HepG2 (cell line): ENCODE measurements around the gene DTX4.

Source experiments
- BRF2 ChIP-seq: sonication (generic); formaldehyde crosslinking; IDR thresholded peaks from 2 replicates; pipeline ENCODE4 v1.8.1; 2022; ENCODE audit warnings: mild to moderate bottlenecking, missing genetic modification reagents
- MAFK ChIP-seq, 2 experiments: IDR thresholded peaks in 1 of 2; conservative IDR thresholded peaks in 1 of 2; 2 replicates each; pipeline ENCODE4 v1.6.1; 2011; ENCODE audit warnings: improper control_type of control experiment in 2 of 2, low read length in 2 of 2
- NR2F1 ChIP-seq, 2 experiments: fragments of 450-650 bp in 1 of 2; formaldehyde crosslinking in 1 of 2; IDR thresholded peaks; 2 replicates each; pipeline versions ENCODE4 v1.5.0 to v1.6.1; 2016 to 2020; ENCODE audit warnings: mild to moderate bottlenecking in 1 of 2, missing compliant biosample characterization in 1 of 2, missing genetic modification reagents in 1 of 2, moderate library complexity in 1 of 2
- POLR2AphosphoS5 ChIP-seq: IDR thresholded peaks from 2 replicates; pipeline ENCODE4 v1.6.1; 2012; ENCODE audit warnings: low read depth, low read length
- REPIN1 ChIP-seq: sonication (generic); formaldehyde crosslinking; IDR thresholded peaks from 2 replicates; pipeline ENCODE4 v1.8.0; 2022; ENCODE audit warnings: missing genetic modification reagents, low read depth, mild to moderate bottlenecking, borderline replicate concordance
- RXRB ChIP-seq: IDR thresholded peaks from 2 replicates; pipeline ENCODE4 v1.6.1; 2016; ENCODE audit warnings: borderline replicate concordance, missing genetic modification reagents, missing compliant biosample characterization
- THAP11 ChIP-seq: IDR thresholded peaks from 2 replicates; pipeline ENCODE4 v1.6.1; 2016; ENCODE audit warnings: missing biosample characterization, missing genetic modification reagents
- ZNF687 ChIP-seq: sonication (generic); formaldehyde crosslinking; IDR thresholded peaks from 2 replicates; pipeline ENCODE4 v1.5.1; 2020; ENCODE audit warnings: mild to moderate bottlenecking, missing genetic modification reagents, moderate library complexity
- TF ChIP-seq, protein P1 (sequence below): sonication (generic); formaldehyde crosslinking; conservative IDR thresholded peaks from 2 replicates; pipeline ENCODE4 v1.4.0; 2020; ENCODE audit warnings: missing genetic modification reagents

GRCh38 chr11:59137190-59137589, 34.7 kb upstream of the DTX4 start:
- TF ChIP-seq NR2F1 (CRISPR knock-in tag; IDR thresholded peaks at IDR 0.05) (no peak), RXRB (CRISPR knock-in tag) (no peak), REPIN1 (CRISPR knock-in tag) (no peak), THAP11 (no peak), BRF2 (CRISPR knock-in tag) (no peak), ZNF687 (CRISPR knock-in tag) (no peak), MAFK (conservative IDR thresholded peaks at IDR 0.05 in 1 of 2, IDR thresholded peaks at IDR 0.05 in 1 of 2; ENCODE audit: low read length in 2 of 2) (no peak), POLR2AphosphoS5 (no peak)
- TF ChIP-seq, protein P1, sequence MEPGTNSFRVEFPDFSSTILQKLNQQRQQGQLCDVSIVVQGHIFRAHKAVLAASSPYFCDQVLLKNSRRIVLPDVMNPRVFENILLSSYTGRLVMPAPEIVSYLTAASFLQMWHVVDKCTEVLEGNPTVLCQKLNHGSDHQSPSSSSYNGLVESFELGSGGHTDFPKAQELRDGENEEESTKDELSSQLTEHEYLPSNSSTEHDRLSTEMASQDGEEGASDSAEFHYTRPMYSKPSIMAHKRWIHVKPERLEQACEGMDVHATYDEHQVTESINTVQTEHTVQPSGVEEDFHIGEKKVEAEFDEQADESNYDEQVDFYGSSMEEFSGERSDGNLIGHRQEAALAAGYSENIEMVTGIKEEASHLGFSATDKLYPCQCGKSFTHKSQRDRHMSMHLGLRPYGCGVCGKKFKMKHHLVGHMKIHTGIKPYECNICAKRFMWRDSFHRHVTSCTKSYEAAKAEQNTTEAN, result no peak
